Measurements from ENCODE around the gene FBLIM1.

Gene FBLIM1

GRCh38 chr1:15758343-15758931 lies at the start of gene FBLIM1:
Gene FBLIM1 (plus strand): TSS chr1:15758795. CDS start chr1:15764984, 6,189 bp downstream.
- no peak for DNase-seq (ENCODE audit: low read depth)

- no peak for DNase-seq (ENCODE audit: low read depth)
Measured at GRCh38 chr1:15709226-15709625, 49.4 kb upstream of the FBLIM1 start.

GRCh38 chr1:15712168-15712567 lies 46.4 kb upstream of the FBLIM1 start:
- no peak for DNase-seq (ENCODE audit: low read depth)

- DNase-seq (ENCODE audit: low read depth), result no peak
Measured at GRCh38 chr1:15714406-15715136, 44.0 kb upstream of the FBLIM1 start.

GRCh38 chr1:15717418-15718125 lies 41.0 kb upstream of the FBLIM1 start:
- no peak for DNase-seq (ENCODE audit: low read depth)

- no peak for DNase-seq (ENCODE audit: low read depth)
Measured at GRCh38 chr1:15718199-15718601, 40.4 kb upstream of the FBLIM1 start.

GRCh38 chr1:15719381-15720120 lies 39.0 kb upstream of the FBLIM1 start:
- no peak for DNase-seq (ENCODE audit: low read depth)

- no peak for DNase-seq (ENCODE audit: low read depth)
Measured at GRCh38 chr1:15720861-15721260, 37.7 kb upstream of the FBLIM1 start.

- DNase-seq (ENCODE audit: low read depth), result no peak
Measured at GRCh38 chr1:15722411-15722810, 36.2 kb upstream of the FBLIM1 start.

- no peak for DNase-seq (ENCODE audit: low read depth)
Measured at GRCh38 chr1:15722836-15723532, 35.6 kb upstream of the FBLIM1 start.

GRCh38 chr1:15723631-15724246 lies 34.9 kb upstream of the FBLIM1 start:
- no peak for DNase-seq (ENCODE audit: low read depth)

- DNase-seq (ENCODE audit: low read depth), result no peak
Measured at GRCh38 chr1:15724949-15725880, 33.4 kb upstream of the FBLIM1 start.

- DNase-seq (ENCODE audit: low read depth), result no peak
Measured at GRCh38 chr1:15726508-15726907, 32.1 kb upstream of the FBLIM1 start.

- no peak for DNase-seq (ENCODE audit: low read depth)
Measured at GRCh38 chr1:15727021-15727420, 31.6 kb upstream of the FBLIM1 start.

- no peak for DNase-seq (ENCODE audit: low read depth)
Measured at GRCh38 chr1:15727424-15727823, 31.2 kb upstream of the FBLIM1 start.

GRCh38 chr1:15727866-15728534 lies 30.6 kb upstream of the FBLIM1 start:
- no peak for DNase-seq (ENCODE audit: low read depth)

GRCh38 chr1:15728937-15729657 lies 29.5 kb upstream of the FBLIM1 start:
- no peak for DNase-seq (ENCODE audit: low read depth)

GRCh38 chr1:15730423-15730822 lies 28.2 kb upstream of the FBLIM1 start:
- DNase-seq (ENCODE audit: low read depth), result no peak

GRCh38 chr1:15730936-15731335 lies 27.7 kb upstream of the FBLIM1 start:
- no peak for DNase-seq (ENCODE audit: low read depth)

Measured in stimulated activated CD8-positive, alpha-beta memory T cell treated with anti-CD3 and anti-CD28 coated beads, Interleukin-12 subunit alpha, Interleukin-12 subunit beta, amount 100 ng/mL, for 4 hours (primary cell).